Neuronal stem cell (in vitro differentiated cells): Measurements from ENCODE around the gene DPP6.
A peak's percentile ranks its signal among the peaks of the same experiment; 100 is the strongest.

Source experiments
- DNase-seq: peaks from one replicate; pipeline ENCODE4 v3.0.0-alpha.2; 2013; ENCODE audit warnings: low spot score
- H2AFZ ChIP-seq: one replicate; pipeline ENCODE4 v1.6.1; 2013; ENCODE audit warnings: mild to moderate bottlenecking, low read length, inconsistent platforms
- H2AK5ac ChIP-seq: 2 replicates; pipeline ENCODE4 v1.6.1; 2013; ENCODE audit warnings: low read depth, mild to moderate bottlenecking, inconsistent platforms, low read length, moderate library complexity, mixed read lengths
- H2BK120ac ChIP-seq: 2 replicates; pipeline ENCODE4 v1.6.1; 2013; ENCODE audit warnings: low read depth, mild to moderate bottlenecking, inconsistent platforms, low read length, moderate library complexity, mixed read lengths
- H2BK12ac ChIP-seq: one replicate; pipeline ENCODE4 v1.6.1; 2013; ENCODE audit warnings: low read length, inconsistent platforms
- H2BK15ac ChIP-seq: 2 replicates; pipeline ENCODE4 v1.6.1; 2013; ENCODE audit warnings: mild to moderate bottlenecking, low read length, inconsistent platforms, mixed read lengths
- H2BK5ac ChIP-seq: one replicate; pipeline ENCODE4 v1.6.1; 2013; ENCODE audit warnings: inconsistent platforms, mild to moderate bottlenecking, low read length, moderate library complexity
- H3K14ac ChIP-seq: one replicate; pipeline ENCODE4 v1.6.1; 2013; ENCODE audit warnings: low read length, inconsistent platforms
- H3K18ac ChIP-seq: 2 replicates; pipeline ENCODE4 v1.6.1; 2013; ENCODE audit warnings: low read length, inconsistent platforms
- H3K23ac ChIP-seq: 2 replicates; pipeline ENCODE4 v1.6.1; 2013; ENCODE audit warnings: low read depth, mild to moderate bottlenecking, mixed read lengths, low read length, inconsistent platforms; ENCODE audit not compliant: poor library complexity
- H3K27ac ChIP-seq: replicated peaks from 3 replicates; pipeline ENCODE4 v1.5.1; 2013; ENCODE audit warnings: low read length, inconsistent platforms
- H3K27me3 ChIP-seq, 3 experiments: 2 replicates each; pipeline ENCODE4 v1.6.1; 2013; ENCODE audit warnings: low read length in 3 of 3, mild to moderate bottlenecking in 2 of 3, inconsistent platforms in 1 of 3, low read depth in 1 of 3, mixed read lengths in 1 of 3, moderate library complexity in 1 of 3; ENCODE audit not compliant: control insufficient read depth in 3 of 3, insufficient read depth in 3 of 3
- H3K36me3 ChIP-seq, 2 donors: replicated peaks in 1 of 2; 2 replicates each; pipeline ENCODE4 v1.6.1; 2013; ENCODE audit warnings: low read length in 2 of 2; ENCODE audit not compliant: control insufficient read depth in 2 of 2, insufficient read depth in 2 of 2
- H3K4ac ChIP-seq: 2 replicates; pipeline ENCODE4 v1.6.1; 2013; ENCODE audit warnings: inconsistent platforms, mild to moderate bottlenecking, low read length, moderate library complexity
- H3K4me1 ChIP-seq, 2 donors: 1 replicate in 1 of 2; 2 replicates in 1 of 2; pipeline ENCODE4 v1.6.1; 2013; ENCODE audit warnings: low read length in 2 of 2, low read depth in 1 of 2; ENCODE audit not compliant: control insufficient read depth in 2 of 2, insufficient read depth in 1 of 2
- H3K4me2 ChIP-seq: one replicate; pipeline ENCODE4 v1.6.1; 2013; ENCODE audit warnings: mild to moderate bottlenecking, low read length, inconsistent platforms; ENCODE audit not compliant: insufficient read depth, poor library complexity, severe bottlenecking
- H3K4me3 ChIP-seq, 2 donors: 2 replicates each; pipeline ENCODE4 v1.5.1; 2013; ENCODE audit warnings: low read length in 2 of 2, mild to moderate bottlenecking in 2 of 2, inconsistent platforms in 1 of 2, moderate library complexity in 1 of 2
- H3K79me1 ChIP-seq: one replicate; pipeline ENCODE4 v1.6.1; 2013; ENCODE audit warnings: low read depth, mild to moderate bottlenecking, inconsistent platforms, low read length, moderate library complexity
- H3K9ac ChIP-seq: one replicate; pipeline ENCODE4 v1.6.1; 2013; ENCODE audit warnings: mild to moderate bottlenecking, low read depth, low read length, inconsistent platforms; ENCODE audit not compliant: poor library complexity
- H3K9me3 ChIP-seq, 2 donors: replicated peaks in 1 of 2; 2 replicates each; pipeline versions ENCODE3 to v1.6.1; 2013; ENCODE audit warnings: low read length in 2 of 2, mild to moderate bottlenecking in 2 of 2, inconsistent platforms in 1 of 2, low read depth in 1 of 2, mixed read lengths in 1 of 2, moderate library complexity in 1 of 2; ENCODE audit not compliant: control insufficient read depth in 2 of 2, insufficient read depth in 1 of 2
- H4K8ac ChIP-seq: one replicate; pipeline ENCODE4 v1.6.1; 2013; ENCODE audit warnings: low read depth, mild to moderate bottlenecking, inconsistent platforms, low read length, moderate library complexity
- H4K91ac ChIP-seq: one replicate; pipeline ENCODE4 v1.6.1; 2013; ENCODE audit warnings: low read length, low read depth, mild to moderate bottlenecking, inconsistent platforms; ENCODE audit not compliant: poor library complexity
- WGBS, 2 donors: extraction: QIAGEN DNeasy Blood & Tissue Kit; methylation state at CpG; one replicate each; pipeline ENCODE4 v1.1.7; 2013; ENCODE audit warnings: missing lambda C conversion rate in 2 of 2, mixed read lengths in 1 of 2; ENCODE audit not compliant: insufficient read length in 2 of 2, insufficient replicate concordance in 1 of 2; ENCODE audit errors: extremely low coverage in 2 of 2; 5-methylcytosine and 5-hydroxymethylcytosine counted together

Gene DPP6

DNA sequence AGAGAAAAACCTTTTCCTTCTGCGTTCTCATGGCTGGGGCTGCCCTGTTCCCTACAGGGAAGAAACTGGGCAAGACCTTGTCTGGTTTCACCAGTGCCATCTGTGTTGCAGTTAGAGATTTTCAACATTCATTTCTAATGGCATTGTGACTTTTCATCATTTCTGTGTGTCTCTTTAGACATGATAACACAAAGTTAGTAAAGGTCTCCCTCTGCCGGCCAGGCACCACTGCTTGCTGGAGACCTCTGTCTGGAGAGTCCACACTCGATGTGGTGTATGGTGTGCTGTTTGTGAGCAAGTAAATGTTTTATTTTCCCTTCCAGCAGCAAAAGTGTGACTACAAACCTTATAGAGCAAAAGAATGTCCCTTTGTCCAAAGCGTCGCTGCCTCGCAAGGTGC, 737.2 kb downstream of the DPP6 start:
- no peak overlapping the region for H2AFZ ChIP-seq
- DNase-seq = peak; percentile 30
- WGBS, 2 donors = no CpG with 5 or more reads among the region's 6 CpGs

DNA sequence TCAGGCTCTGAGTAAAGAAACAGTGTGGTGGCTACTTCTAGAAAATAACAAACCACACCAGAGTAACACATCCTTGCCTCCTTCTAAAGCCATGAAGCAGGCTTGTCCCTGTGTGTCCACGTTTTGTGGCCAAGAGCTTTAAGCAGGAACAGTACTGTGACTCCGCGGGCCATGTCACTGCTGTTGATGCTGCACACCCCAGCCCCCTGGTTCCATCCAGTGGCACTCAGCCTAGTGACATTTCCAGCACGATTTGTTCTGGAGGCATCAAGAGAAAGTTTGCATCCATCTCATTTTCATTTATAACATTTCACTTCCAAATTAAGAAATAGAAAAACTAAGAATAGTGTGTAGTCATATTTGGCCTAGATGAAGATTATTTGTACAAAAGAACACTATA, 739.4 kb downstream of the DPP6 start:
- H4K8ac ChIP-seq = no peak overlapping the region
- peaks cover 0 to 11% of the 10 kb centered on the region in 2 donors for H3K4me1 ChIP-seq
- H3K23ac ChIP-seq = no peak overlapping the region
- H2BK120ac ChIP-seq = no peak overlapping the region
- H3K18ac ChIP-seq = no peak overlapping the region
- H2BK5ac ChIP-seq = no peak overlapping the region
- WGBS, 2 donors = no CpG with 5 or more reads among the region's 4 CpGs
- H3K27ac ChIP-seq = no peak overlapping the region
- H3K4ac ChIP-seq = no peak overlapping the region
- H2BK12ac ChIP-seq = no peak overlapping the region
- no peak overlapping the region for H2BK15ac ChIP-seq
- no peak overlapping the region for H3K4me2 ChIP-seq
- no peak overlapping the region for H3K14ac ChIP-seq
- no peak overlapping the region for H2AFZ ChIP-seq
- no peaks in the 10 kb centered on the region for H3K36me3 ChIP-seq
- no peak overlapping the region for H4K91ac ChIP-seq
- no peak overlapping the region for H3K4me3 ChIP-seq
- H2AK5ac ChIP-seq = no peak overlapping the region
- no peak overlapping the region for H3K9ac ChIP-seq
- DNase-seq = no peak
- no peaks in the 10 kb centered on the region for H3K79me1 ChIP-seq
- H3K27me3 ChIP-seq = peaks cover 0 to 11% (median 0%) of the 10 kb centered on the region in 3 experiments
- H3K9me3 ChIP-seq = peaks cover 0 to 2% of the 10 kb centered on the region in 2 donors

More for the DNA sequence above, 737.2 kb downstream of the DPP6 start:
- no peak overlapping the region for H4K91ac ChIP-seq
- no peak overlapping the region for H2AK5ac ChIP-seq
- H2BK12ac ChIP-seq = no peak overlapping the region
- H2BK15ac ChIP-seq = no peak overlapping the region
- no peak overlapping the region for H3K14ac ChIP-seq
- H3K27me3 ChIP-seq = peaks cover 0 to 11% (median 0%) of the 10 kb centered on the region in 3 experiments
- H3K36me3 ChIP-seq = no peaks in the 10 kb centered on the region
- H3K23ac ChIP-seq = no peak overlapping the region
- H3K18ac ChIP-seq = no peak overlapping the region
- H3K79me1 ChIP-seq = no peaks in the 10 kb centered on the region
- no peak overlapping the region for H3K27ac ChIP-seq
- H2BK120ac ChIP-seq = no peak overlapping the region
- H3K4me2 ChIP-seq = no peak overlapping the region
- no peak overlapping the region for H4K8ac ChIP-seq
- H3K4ac ChIP-seq = no peak overlapping the region
- peaks cover 0 to 4% of the 10 kb centered on the region in 2 donors for H3K4me1 ChIP-seq
- H3K4me3 ChIP-seq = no peak overlapping the region
- H3K9me3 ChIP-seq = peaks cover 0 to 4% of the 10 kb centered on the region in 2 donors
- no peak overlapping the region for H2BK5ac ChIP-seq
- no peak overlapping the region for H3K9ac ChIP-seq

DNA sequence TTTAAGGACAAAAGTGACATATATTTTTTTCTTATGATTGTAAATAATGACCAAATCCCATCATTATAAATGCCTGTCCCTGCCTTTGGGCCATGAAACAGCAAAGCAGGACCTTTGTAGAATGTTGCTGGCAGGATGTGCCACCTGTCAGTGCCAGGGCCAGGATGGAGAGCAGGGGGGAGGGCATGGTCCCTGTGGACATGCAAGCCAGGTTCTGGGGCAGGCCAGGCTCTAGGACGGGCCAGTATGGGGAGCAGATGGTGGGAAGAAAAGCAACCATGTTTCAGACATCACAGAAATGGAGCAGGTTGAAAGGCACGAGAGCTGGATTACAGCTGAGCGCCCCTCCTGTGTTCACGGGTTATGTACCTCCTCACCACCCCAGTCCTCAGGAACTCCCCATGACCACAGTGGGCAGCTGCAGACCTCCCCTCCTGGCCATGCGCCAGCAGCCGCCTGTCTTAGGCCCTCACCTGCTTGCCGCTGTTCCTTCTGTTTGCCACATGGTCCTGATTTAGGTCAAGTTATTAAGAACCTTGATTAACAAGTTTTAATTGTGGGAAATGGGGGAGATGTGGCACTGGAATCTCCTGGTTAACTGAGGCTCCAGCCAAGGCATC, 740.3 kb downstream of the DPP6 start:
- H3K4ac ChIP-seq = no peak overlapping the region
- H3K27ac ChIP-seq = no peak overlapping the region
- no peak overlapping the region for H2BK5ac ChIP-seq
- no peak overlapping the region for H3K4me2 ChIP-seq
- no peak overlapping the region for H3K9ac ChIP-seq
- no peaks in the 10 kb centered on the region for H3K9me3 ChIP-seq
- H3K18ac ChIP-seq = peak overlapping the region; percentile 12
- no peak for DNase-seq
- no peak overlapping the region for H2AK5ac ChIP-seq
- H2BK120ac ChIP-seq = no peak overlapping the region
- H3K4me3 ChIP-seq = no peak overlapping the region
- peaks cover 0 to 11% (median 0%) of the 10 kb centered on the region in 3 experiments for H3K27me3 ChIP-seq
- no peak overlapping the region for H3K23ac ChIP-seq
- peak overlapping the region; percentile 26 for H2BK12ac ChIP-seq
- no peak overlapping the region for H2BK15ac ChIP-seq
- H3K4me1 ChIP-seq = peaks cover 0 to 11% of the 10 kb centered on the region in 2 donors
- H3K14ac ChIP-seq = no peak overlapping the region
- no peaks in the 10 kb centered on the region for H3K79me1 ChIP-seq
- WGBS, 2 donors = no CpG with 5 or more reads among the region's 7 CpGs
- no peak overlapping the region for H4K8ac ChIP-seq
- H2AFZ ChIP-seq = no peak overlapping the region
- no peaks in the 10 kb centered on the region for H3K36me3 ChIP-seq
- H4K91ac ChIP-seq = no peak overlapping the region

DNA sequence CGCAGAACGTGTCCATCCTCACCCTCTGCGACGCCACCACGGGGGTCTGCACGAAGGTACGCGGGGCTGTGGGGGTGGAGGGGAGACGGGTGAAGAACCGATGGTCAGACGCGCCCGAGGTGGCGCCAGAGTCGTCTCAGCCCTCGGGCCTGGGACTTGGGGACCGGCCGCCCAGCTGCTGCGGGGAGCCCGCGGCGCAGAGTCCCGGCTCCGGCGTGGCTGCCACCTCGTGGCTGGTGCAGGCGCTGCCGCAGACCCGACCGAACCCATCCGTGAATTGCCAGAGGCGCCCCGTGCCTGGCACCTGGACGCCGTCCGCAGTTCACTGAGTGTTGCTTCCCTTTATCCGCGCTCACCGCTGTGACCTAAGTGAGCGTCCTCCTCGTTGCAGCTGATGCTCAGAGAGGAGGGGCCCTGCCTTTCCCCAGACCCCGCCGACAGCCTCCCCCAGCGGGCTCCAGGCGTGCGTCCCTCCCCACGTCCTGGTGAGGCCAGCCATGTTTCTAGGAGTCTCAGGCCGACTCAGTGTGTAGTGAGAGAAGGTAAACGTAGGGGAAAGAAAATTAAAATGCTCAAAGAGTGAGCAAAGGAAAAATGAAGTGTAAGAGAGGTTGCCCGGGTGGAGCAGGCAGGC, 742.1 kb downstream of the DPP6 start:
- H2BK5ac ChIP-seq = peak overlapping the region; percentile 30
- H3K27ac ChIP-seq = no peak overlapping the region
- H3K36me3 ChIP-seq = no peaks in the 10 kb centered on the region
- H3K4me3 ChIP-seq = peak overlapping the region in 1 of 2 donors; percentile 31
- H2BK12ac ChIP-seq = peak overlapping the region; percentile 84
- peaks cover 0 to 12% (median 0%) of the 10 kb centered on the region in 3 experiments for H3K27me3 ChIP-seq
- H3K79me1 ChIP-seq = no peaks in the 10 kb centered on the region
- peak overlapping the region; percentile 54 for H2AK5ac ChIP-seq
- peak; percentile 36 for DNase-seq
- no CpG with 5 or more reads among the region's 50 CpGs for WGBS, 2 donors
- H4K91ac ChIP-seq = no peak overlapping the region
- peak overlapping the region; percentile 40 for H3K4me2 ChIP-seq
- H3K23ac ChIP-seq = peak overlapping the region; percentile 82
- H3K18ac ChIP-seq = peak overlapping the region; percentile 94
- H2BK15ac ChIP-seq = peak overlapping the region; percentile 86
- H2AFZ ChIP-seq = peak overlapping the region; percentile 29
- peak overlapping the region; percentile 73 for H3K14ac ChIP-seq
- H4K8ac ChIP-seq = peak overlapping the region; percentile 98
- peaks cover 0 to 14% of the 10 kb centered on the region in 2 donors for H3K4me1 ChIP-seq
- H3K9ac ChIP-seq = peak overlapping the region; percentile 90
- H3K9me3 ChIP-seq = no peaks in the 10 kb centered on the region
- no peak overlapping the region for H2BK120ac ChIP-seq
- no peak overlapping the region for H3K4ac ChIP-seq
